ENCODE data around the gene ANXA4.
A peak's percentile ranks its signal among the peaks of the same experiment; 100 is the strongest.

ANXA4 gene

DNA sequence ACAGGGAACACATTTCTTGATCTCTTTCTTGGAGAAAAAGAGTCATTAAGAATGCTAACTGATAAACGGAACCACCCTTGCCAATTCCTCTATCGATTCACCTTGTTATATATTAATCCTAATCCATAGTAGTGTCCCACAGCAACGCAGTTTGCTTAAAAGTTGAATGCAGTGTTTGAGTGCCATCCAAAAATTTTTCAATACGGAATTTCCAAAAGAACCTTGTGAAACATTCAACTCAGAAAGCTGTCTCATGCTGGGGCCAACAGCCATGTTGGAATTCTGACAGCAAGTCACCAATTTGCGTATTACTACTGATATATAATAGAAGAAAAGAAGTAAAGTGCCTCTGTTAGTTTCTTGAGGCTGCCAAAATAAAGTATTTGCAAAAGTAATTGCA is 42.3 kb downstream of the ANXA4 start:
- DNase-seq (ENCODE audit: low read depth) = no peak
- peaks cover 28% of the 10 kb centered on the region for H3K4me1 ChIP-seq (ENCODE audit: control insufficient read depth, insufficient read depth, low read length)
- no peaks in the 10 kb centered on the region for H3K27me3 ChIP-seq (replicated peaks; ENCODE audit: control insufficient read depth, insufficient read depth, low read length)
- no peaks in the 10 kb centered on the region for H3K9me3 ChIP-seq (ENCODE audit: control insufficient read depth, low read length)
- no peak overlapping the region for H3K9ac ChIP-seq (ENCODE audit: low read length)
- no peak overlapping the region for H3K4me3 ChIP-seq (ENCODE audit: low read length)
- H3K36me3 ChIP-seq (ENCODE audit: control insufficient read depth, insufficient read depth, low read length, severe bottlenecking) = peaks cover 18% of the 10 kb centered on the region

DNA sequence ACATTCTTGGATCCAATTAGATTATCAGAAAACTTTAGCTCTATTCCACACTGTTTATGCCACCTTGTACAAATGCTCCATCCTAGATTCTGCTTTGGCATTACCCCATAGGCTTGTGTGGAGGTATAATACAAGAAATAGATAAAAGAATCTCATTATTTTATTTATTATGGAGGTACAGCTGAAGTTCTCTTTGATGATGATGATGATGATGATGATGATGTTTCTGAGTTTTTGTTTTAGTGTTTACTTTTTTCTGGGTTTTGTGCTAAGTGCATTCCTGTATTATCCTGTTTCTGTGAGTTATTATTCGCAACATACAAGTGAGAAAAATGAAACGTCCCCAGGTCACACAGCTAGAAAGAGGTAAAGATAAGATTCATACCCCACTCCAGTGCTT is 43.4 kb downstream of the ANXA4 start:
- DNase-seq (ENCODE audit: low read depth) = no peak
- Histone ChIP-seq H3K27me3 (replicated peaks; ENCODE audit: control insufficient read depth, insufficient read depth, low read length) (no peaks in the 10 kb centered on the region), H3K36me3 (ENCODE audit: control insufficient read depth, insufficient read depth, low read length, severe bottlenecking) (peaks cover 18% of the 10 kb centered on the region), H3K9ac (ENCODE audit: low read length) (no peak overlapping the region), H3K4me1 (ENCODE audit: control insufficient read depth, insufficient read depth, low read length) (peaks cover 33% of the 10 kb centered on the region), H3K4me3 (ENCODE audit: low read length) (no peak overlapping the region), H3K9me3 (ENCODE audit: control insufficient read depth, low read length) (no peaks in the 10 kb centered on the region)

DNA sequence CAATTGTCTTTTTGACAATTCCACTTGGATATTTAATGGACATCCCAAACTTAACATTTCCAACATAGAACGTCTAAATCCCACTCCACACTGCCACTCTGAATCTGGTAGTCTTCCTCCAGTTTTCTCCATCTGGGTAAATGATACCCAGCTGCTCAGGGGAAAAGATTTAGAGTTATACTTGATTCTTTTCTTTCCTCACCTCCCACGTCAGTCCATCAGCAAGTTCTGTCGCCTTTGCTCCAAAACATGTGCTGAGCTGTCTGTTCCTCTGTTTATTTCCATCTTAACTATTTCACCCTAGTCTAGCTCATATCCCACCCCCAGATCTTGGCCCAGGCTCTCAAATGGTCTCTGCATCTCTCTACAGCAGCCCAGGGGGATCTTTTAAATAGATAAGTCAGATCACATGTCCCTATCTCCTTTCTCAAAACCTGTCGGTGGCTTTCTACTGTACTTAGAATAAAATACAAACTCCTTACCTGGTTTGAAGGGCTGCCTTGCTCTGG is 44.2 kb downstream of the ANXA4 start:
- Histone ChIP-seq H3K27me3 (replicated peaks; ENCODE audit: control insufficient read depth, insufficient read depth, low read length) (no peaks in the 10 kb centered on the region), H3K9me3 (ENCODE audit: control insufficient read depth, low read length) (no peaks in the 10 kb centered on the region), H3K4me1 (ENCODE audit: control insufficient read depth, insufficient read depth, low read length) (peaks cover 33% of the 10 kb centered on the region), H3K4me3 (ENCODE audit: low read length) (no peak overlapping the region), H3K9ac (ENCODE audit: low read length) (no peak overlapping the region), H3K36me3 (ENCODE audit: control insufficient read depth, insufficient read depth, low read length, severe bottlenecking) (peaks cover 18% of the 10 kb centered on the region)
- DNase-seq (ENCODE audit: low read depth) = no peak

DNA sequence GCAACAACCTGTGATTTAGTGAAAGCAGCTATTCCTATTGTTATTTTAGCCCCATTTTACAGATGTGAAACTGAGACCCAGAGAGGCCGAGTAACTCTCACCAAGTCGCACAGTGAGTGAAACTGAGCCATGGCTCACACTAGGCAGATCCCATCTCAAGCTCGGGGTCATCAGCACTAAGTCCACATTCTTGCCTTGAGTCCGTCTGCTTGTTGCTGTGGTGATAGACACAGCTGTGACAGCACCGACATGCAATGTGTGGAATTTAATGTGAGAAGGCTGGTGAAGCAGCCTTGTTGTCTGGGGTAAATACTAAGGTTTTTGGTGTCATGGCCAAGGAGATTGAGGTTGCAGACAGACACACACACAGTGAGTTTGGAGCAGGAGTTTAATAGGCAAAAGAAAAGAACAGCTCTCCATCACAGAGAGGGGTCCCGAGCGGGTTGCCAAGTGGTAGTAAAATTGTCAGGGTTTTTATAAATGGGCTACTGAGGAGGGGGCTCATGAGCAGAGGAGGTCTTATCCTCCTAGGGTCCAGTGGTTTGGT is 47.3 kb downstream of the ANXA4 start:
- Histone ChIP-seq H3K9ac (ENCODE audit: low read length) (peak overlapping the region; percentile 53), H3K4me3 (ENCODE audit: low read length) (peak overlapping the region; percentile 61), H3K27me3 (replicated peaks; ENCODE audit: control insufficient read depth, insufficient read depth, low read length) (no peaks in the 10 kb centered on the region), H3K9me3 (ENCODE audit: control insufficient read depth, low read length) (no peaks in the 10 kb centered on the region), H3K36me3 (ENCODE audit: control insufficient read depth, insufficient read depth, low read length, severe bottlenecking) (peaks cover 13% of the 10 kb centered on the region), H3K4me1 (ENCODE audit: control insufficient read depth, insufficient read depth, low read length) (peaks cover 37% of the 10 kb centered on the region)
- peak; percentile 87 for DNase-seq (ENCODE audit: low read depth)

DNA sequence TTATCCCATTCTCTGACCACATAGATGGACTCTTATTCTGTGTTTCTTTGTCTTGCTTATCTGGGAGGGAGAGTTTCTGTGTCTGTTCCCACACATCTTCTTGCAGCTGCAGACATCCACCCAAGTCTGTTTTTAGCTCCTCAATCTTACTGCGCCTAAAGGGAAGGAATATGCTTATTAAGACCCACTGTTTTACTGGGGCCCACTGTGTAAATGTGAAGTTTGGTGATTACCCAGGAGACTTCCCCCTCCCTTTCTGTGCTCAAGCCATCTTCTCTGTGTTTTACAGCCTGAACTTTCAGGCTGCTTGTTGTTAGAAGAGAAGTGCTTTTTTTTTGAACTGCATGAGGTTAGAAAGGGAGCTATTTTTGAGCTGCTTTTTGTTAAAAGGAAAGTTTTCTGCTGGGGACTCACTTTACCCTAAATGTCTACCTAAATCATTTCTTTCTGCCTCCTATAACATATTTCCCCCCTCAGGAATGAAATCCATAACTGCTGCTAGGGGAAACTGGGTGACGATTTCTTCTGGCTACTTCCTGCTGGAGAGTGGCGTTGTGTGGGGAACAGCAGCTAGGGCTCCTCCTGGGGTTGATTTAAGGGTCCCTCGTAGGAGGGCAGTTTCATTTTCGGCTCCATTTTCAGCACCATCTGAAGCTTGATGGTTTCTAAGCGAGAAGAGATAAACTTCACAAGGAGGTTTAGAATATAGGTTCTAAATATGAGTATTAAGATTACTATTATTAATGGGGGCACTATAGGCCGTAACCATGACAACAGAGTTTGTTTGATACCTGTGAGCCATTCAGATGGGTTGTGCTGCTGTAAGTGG is 48.1 kb downstream of the ANXA4 start:
- peaks cover 13% of the 10 kb centered on the region for H3K36me3 ChIP-seq (ENCODE audit: control insufficient read depth, insufficient read depth, low read length, severe bottlenecking)
- no peaks in the 10 kb centered on the region for H3K27me3 ChIP-seq (replicated peaks; ENCODE audit: control insufficient read depth, insufficient read depth, low read length)
- peak; percentile 35 for DNase-seq (ENCODE audit: low read depth)
- H3K4me1 ChIP-seq (ENCODE audit: control insufficient read depth, insufficient read depth, low read length) = peaks cover 33% of the 10 kb centered on the region
- peak overlapping the region; percentile 61 for H3K4me3 ChIP-seq (ENCODE audit: low read length)
- peak overlapping the region; percentile 53 for H3K9ac ChIP-seq (ENCODE audit: low read length)
- H3K9me3 ChIP-seq (ENCODE audit: control insufficient read depth, low read length) = no peaks in the 10 kb centered on the region

DNA sequence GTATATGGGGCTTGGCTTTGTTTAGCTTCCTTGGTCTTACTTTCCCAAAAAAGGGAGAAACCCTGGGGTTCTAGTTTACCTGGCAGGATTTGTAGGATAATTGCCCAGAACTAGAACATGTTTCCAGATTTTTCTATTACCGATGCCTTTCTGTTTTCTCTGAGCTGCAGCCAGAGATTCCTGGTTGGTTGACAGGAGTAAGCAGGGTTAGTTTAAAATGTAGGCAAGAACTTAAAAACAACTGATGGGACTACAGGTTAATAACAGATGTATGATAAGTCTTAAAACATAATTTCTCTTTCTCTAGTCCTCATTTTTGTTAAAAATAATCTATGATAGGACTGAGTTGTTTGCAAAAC is 48.6 kb downstream of the ANXA4 start:
- H3K9me3 ChIP-seq (ENCODE audit: control insufficient read depth, low read length) = no peaks in the 10 kb centered on the region
- DNase-seq (ENCODE audit: low read depth) = no peak
- H3K9ac ChIP-seq (ENCODE audit: low read length) = peak overlapping the region; percentile 53
- peaks cover 12% of the 10 kb centered on the region for H3K36me3 ChIP-seq (ENCODE audit: control insufficient read depth, insufficient read depth, low read length, severe bottlenecking)
- no peaks in the 10 kb centered on the region for H3K27me3 ChIP-seq (replicated peaks; ENCODE audit: control insufficient read depth, insufficient read depth, low read length)
- H3K4me1 ChIP-seq (ENCODE audit: control insufficient read depth, insufficient read depth, low read length) = peaks cover 33% of the 10 kb centered on the region
- peak overlapping the region; percentile 61 for H3K4me3 ChIP-seq (ENCODE audit: low read length)

DNA sequence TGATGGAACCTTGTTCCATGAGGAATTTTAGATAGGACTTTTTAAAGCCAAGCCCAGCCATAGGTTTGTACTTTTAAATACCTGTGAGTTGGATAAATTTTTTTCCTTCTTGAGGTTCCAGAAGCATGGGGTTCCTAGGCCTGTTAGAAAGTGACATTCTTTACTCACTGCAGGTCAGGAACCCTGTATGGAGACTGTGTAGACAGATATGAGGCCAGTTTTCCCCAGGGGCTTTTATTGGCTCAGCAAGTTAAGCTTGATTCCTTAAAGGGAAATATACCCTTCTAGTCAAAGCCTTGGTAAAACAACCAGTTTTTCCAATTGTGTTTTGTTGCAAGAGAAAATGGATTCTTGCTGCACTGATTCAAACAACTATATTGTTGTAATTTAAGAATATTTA is 49.1 kb downstream of the ANXA4 start:
- Histone ChIP-seq H3K9me3 (ENCODE audit: control insufficient read depth, low read length) (no peaks in the 10 kb centered on the region), H3K36me3 (ENCODE audit: control insufficient read depth, insufficient read depth, low read length, severe bottlenecking) (peaks cover 7% of the 10 kb centered on the region), H3K9ac (ENCODE audit: low read length) (peak overlapping the region; percentile 5), H3K4me1 (ENCODE audit: control insufficient read depth, insufficient read depth, low read length) (peaks cover 33% of the 10 kb centered on the region), H3K4me3 (ENCODE audit: low read length) (peak overlapping the region; percentile 61), H3K27me3 (replicated peaks; ENCODE audit: control insufficient read depth, insufficient read depth, low read length) (no peaks in the 10 kb centered on the region)
- peak; percentile 60 for DNase-seq (ENCODE audit: low read depth)

DNA sequence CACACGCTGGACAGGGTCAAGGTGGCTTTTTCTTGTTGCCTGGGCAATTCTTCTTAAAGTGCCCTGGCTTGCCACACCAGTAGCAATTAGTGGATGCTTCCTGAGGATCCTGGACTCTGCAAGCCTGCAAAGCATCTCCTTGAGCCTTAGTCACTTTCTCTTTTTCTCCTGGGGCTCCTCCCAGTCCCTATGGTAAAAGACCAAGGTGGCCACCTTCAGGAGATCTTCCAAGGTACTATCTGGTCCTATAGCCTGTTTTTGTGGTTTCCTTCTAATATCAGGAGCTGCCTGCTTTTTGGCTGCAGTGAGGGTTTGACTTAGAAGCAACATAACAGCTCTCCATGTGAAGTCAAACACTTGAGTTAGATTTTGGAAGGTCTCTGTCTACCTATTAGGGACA is 54.2 kb downstream of the ANXA4 start:
- Histone ChIP-seq H3K27me3 (replicated peaks; ENCODE audit: control insufficient read depth, insufficient read depth, low read length) (no peaks in the 10 kb centered on the region), H3K36me3 (ENCODE audit: control insufficient read depth, insufficient read depth, low read length, severe bottlenecking) (no peaks in the 10 kb centered on the region), H3K9me3 (ENCODE audit: control insufficient read depth, low read length) (no peaks in the 10 kb centered on the region), H3K4me3 (ENCODE audit: low read length) (no peak overlapping the region), H3K9ac (ENCODE audit: low read length) (no peak overlapping the region), H3K4me1 (ENCODE audit: control insufficient read depth, insufficient read depth, low read length) (peaks cover 34% of the 10 kb centered on the region)
- DNase-seq (ENCODE audit: low read depth) = no peak

DNA sequence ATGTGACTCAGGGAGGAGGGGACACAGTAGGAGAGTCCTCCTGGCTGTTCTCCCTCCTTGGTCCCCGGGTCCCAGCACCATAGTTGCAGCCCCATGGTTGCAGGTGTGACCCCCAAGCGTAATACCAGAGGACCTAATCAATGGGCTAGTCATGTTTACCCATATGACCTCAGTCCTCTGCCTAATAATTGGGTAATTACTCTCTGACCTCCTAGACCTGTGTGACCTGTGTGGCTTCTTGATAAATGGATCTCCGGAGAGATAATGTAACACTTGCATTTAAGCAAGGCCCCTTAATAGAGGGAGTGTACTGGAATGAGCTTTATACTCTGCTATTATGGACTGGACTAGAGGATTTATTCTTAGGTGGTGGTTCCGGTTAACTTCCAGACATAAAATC is 55.3 kb downstream of the ANXA4 start:
- no peaks in the 10 kb centered on the region for H3K27me3 ChIP-seq (replicated peaks; ENCODE audit: control insufficient read depth, insufficient read depth, low read length)
- no peaks in the 10 kb centered on the region for H3K36me3 ChIP-seq (ENCODE audit: control insufficient read depth, insufficient read depth, low read length, severe bottlenecking)
- no peaks in the 10 kb centered on the region for H3K9me3 ChIP-seq (ENCODE audit: control insufficient read depth, low read length)
- DNase-seq (ENCODE audit: low read depth) = no peak
- H3K4me3 ChIP-seq (ENCODE audit: low read length) = no peak overlapping the region
- H3K9ac ChIP-seq (ENCODE audit: low read length) = no peak overlapping the region
- H3K4me1 ChIP-seq (ENCODE audit: control insufficient read depth, insufficient read depth, low read length) = peaks cover 25% of the 10 kb centered on the region

DNA sequence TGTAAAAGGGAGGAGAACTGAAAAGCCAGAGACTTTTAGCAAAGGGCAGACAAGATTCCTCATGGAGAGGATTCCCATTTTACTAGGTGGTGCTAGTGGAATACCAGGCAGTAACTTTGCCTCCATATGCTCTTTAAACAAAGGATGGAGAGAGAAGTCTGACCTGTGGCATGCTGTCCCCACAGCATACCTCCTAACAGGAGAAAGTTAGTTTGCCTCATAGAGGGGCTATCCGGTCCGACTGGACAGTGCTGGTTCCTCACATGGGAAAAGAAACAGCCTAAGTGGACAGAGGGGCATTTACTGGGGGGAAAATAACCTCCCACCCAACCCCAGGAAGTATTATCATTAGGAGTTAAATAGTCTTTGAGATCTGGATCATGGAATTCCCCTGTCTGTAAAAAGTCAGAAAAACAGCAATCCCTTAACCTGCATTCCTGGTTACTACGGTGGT is 55.9 kb downstream of the ANXA4 start:
- Histone ChIP-seq H3K27me3 (replicated peaks; ENCODE audit: control insufficient read depth, insufficient read depth, low read length) (no peaks in the 10 kb centered on the region), H3K36me3 (ENCODE audit: control insufficient read depth, insufficient read depth, low read length, severe bottlenecking) (no peaks in the 10 kb centered on the region), H3K9me3 (ENCODE audit: control insufficient read depth, low read length) (no peaks in the 10 kb centered on the region), H3K4me1 (ENCODE audit: control insufficient read depth, insufficient read depth, low read length) (peaks cover 25% of the 10 kb centered on the region), H3K9ac (ENCODE audit: low read length) (peak overlapping the region; percentile 72), H3K4me3 (ENCODE audit: low read length) (peak overlapping the region; percentile 82)
- DNase-seq (ENCODE audit: low read depth) = no peak

DNA sequence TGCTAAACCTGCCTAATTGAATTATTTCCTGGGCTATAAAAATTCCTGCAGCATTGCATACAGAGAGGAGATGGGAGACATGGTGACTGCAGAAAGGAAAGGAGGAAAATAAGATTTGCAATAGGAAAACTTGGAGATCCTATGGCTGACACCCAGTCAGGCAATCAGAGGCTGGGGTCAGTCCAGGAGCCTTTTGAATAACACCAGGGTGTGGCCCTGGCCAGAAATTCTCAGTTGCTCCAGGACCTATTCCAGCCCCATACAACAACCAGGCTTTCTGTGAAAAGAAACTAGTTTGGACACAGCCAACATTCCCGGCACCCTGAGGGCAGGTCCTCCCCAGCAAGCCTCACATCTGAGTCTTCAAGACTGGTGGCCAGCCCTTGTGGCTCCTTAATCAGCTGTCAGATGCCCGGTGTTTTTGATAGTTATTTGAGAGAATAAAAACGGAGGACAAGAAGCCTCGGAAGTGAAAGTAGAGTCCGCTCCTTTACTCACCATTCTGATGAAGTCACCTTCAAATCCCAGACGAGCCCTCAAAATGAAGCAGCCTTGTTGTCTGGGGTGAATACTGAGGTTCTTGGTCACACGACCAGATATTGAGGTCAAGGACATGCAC is 56.5 kb downstream of the ANXA4 start:
- Histone ChIP-seq H3K4me3 (ENCODE audit: low read length) (peak overlapping the region; percentile 82), H3K9ac (ENCODE audit: low read length) (peak overlapping the region; percentile 72), H3K9me3 (ENCODE audit: control insufficient read depth, low read length) (no peaks in the 10 kb centered on the region), H3K27me3 (replicated peaks; ENCODE audit: control insufficient read depth, insufficient read depth, low read length) (no peaks in the 10 kb centered on the region), H3K36me3 (ENCODE audit: control insufficient read depth, insufficient read depth, low read length, severe bottlenecking) (no peaks in the 10 kb centered on the region), H3K4me1 (ENCODE audit: control insufficient read depth, insufficient read depth, low read length) (peaks cover 25% of the 10 kb centered on the region)
- DNase-seq (ENCODE audit: low read depth) = peak; percentile 47

Measured in adipocyte (in vitro differentiated cells).